NCI-H1048 (cell line): ENCODE data around the gene KRTAP12-2.

Source experiments
- DNase-seq: peaks from one replicate; lab custom pipeline; 2025; lab: John Stamatoyannopoulos, UW

The KRTAP12-2 gene

GRCh38 chr21:44666401-44667320 lies at the start of gene KRTAP12-2:
Gene KRTAP12-2 (minus strand): TSS chr21:44666927. CDS start chr21:44666886, 41 bp downstream.
- no peak for DNase-seq

- DNase-seq, result no peak
Measured at GRCh38 chr21:44714905-44715304, 48.2 kb upstream of the KRTAP12-2 start.

GRCh38 chr21:44713846-44714245 lies 47.1 kb upstream of the KRTAP12-2 start:
- DNase-seq, result no peak

GRCh38 chr21:44713130-44713529 lies 46.4 kb upstream of the KRTAP12-2 start:
- no peak for DNase-seq

- DNase-seq, result no peak
Measured at GRCh38 chr21:44712203-44713028, 45.7 kb upstream of the KRTAP12-2 start.

GRCh38 chr21:44711327-44712202 lies 44.8 kb upstream of the KRTAP12-2 start, which contains the start of gene TSPEAR:
Gene TSPEAR (minus strand): TSS chr21:44711572. CDS start chr21:44711514, 58 bp downstream.
- no peak for DNase-seq

- no peak for DNase-seq
Measured at GRCh38 chr21:44710756-44711326, 44.1 kb upstream of the KRTAP12-2 start.

GRCh38 chr21:44710294-44710665 lies 43.6 kb upstream of the KRTAP12-2 start:
- DNase-seq, result no peak

GRCh38 chr21:44709426-44710293 lies 42.9 kb upstream of the KRTAP12-2 start:
- no peak for DNase-seq

- DNase-seq, result no peak
Measured at GRCh38 chr21:44708866-44709425, 42.2 kb upstream of the KRTAP12-2 start.

GRCh38 chr21:44708213-44708865 lies 41.6 kb upstream of the KRTAP12-2 start:
- DNase-seq, result no peak

- DNase-seq, result no peak
Measured at GRCh38 chr21:44706706-44707581, 40.2 kb upstream of the KRTAP12-2 start.

GRCh38 chr21:44706026-44706705 lies 39.4 kb upstream of the KRTAP12-2 start:
- DNase-seq, result no peak

- no peak for DNase-seq
Measured at GRCh38 chr21:44704636-44705001, 37.9 kb upstream of the KRTAP12-2 start.

GRCh38 chr21:44703731-44704635 lies 37.3 kb upstream of the KRTAP12-2 start:
- DNase-seq, result no peak

GRCh38 chr21:44702973-44703730 lies 36.4 kb upstream of the KRTAP12-2 start:
- DNase-seq, result no peak
